GM21529 (cell line): ENCODE results near the gene PRR29.

ENCODE experiments used
- ATAC-seq: cut with Tn5 transposase; IDR thresholded peaks from one replicate; pipeline ENCODE4 v1.9.1; 2021; ENCODE audit not compliant: unreplicated experiment

PRR29 gene

GRCh38 chr17:64008830-64009229 lies 10.7 kb downstream of the PRR29 start:
- no peak for ATAC-seq

GRCh38 chr17:64009571-64010402 lies 11.6 kb downstream of the PRR29 start:
- ATAC-seq = no peak

- no peak for ATAC-seq
Measured at GRCh38 chr17:64015447-64015846, 17.3 kb downstream of the PRR29 start.

GRCh38 chr17:64016231-64016784 lies 18.2 kb downstream of the PRR29 start:
- no peak for ATAC-seq

- ATAC-seq = no peak
Measured at GRCh38 chr17:64016974-64017373, 18.8 kb downstream of the PRR29 start.

- ATAC-seq = no peak
Measured at GRCh38 chr17:64017381-64017980, 19.3 kb downstream of the PRR29 start.

GRCh38 chr17:64019551-64019961 lies 21.4 kb downstream of the PRR29 start:
- peak; percentile 5 for ATAC-seq

GRCh38 chr17:64020056-64020766 lies 22.1 kb downstream of the PRR29 start, which contains the start of gene ICAM2:
Gene ICAM2 (minus strand): TSS chr17:64020633. CDS start chr17:64006691, 13,942 bp downstream.
- peak; percentile 62 for ATAC-seq

- no peak for ATAC-seq
Measured at GRCh38 chr17:64022611-64023063, 24.5 kb downstream of the PRR29 start.

GRCh38 chr17:64024215-64024654 lies 26.1 kb downstream of the PRR29 start:
- no peak for ATAC-seq

- ATAC-seq = no peak
Measured at GRCh38 chr17:64024781-64025731, 26.9 kb downstream of the PRR29 start.

- ATAC-seq = peak; percentile 67
Measured at GRCh38 chr17:64025732-64026294, 27.7 kb downstream of the PRR29 start.

- ATAC-seq = no peak
Measured at GRCh38 chr17:64028874-64029464, 30.8 kb downstream of the PRR29 start.

GRCh38 chr17:64032081-64032480 lies 33.9 kb downstream of the PRR29 start:
- no peak for ATAC-seq

- no peak for ATAC-seq
Measured at GRCh38 chr17:64036198-64036922, 38.2 kb downstream of the PRR29 start.

- ATAC-seq = no peak
Measured at GRCh38 chr17:64037180-64037579, 39.0 kb downstream of the PRR29 start.

GRCh38 chr17:64037802-64038201 lies 39.7 kb downstream of the PRR29 start:
- ATAC-seq = no peak

- ATAC-seq = no peak
Measured at GRCh38 chr17:64038331-64039105, 40.4 kb downstream of the PRR29 start.
